GM23338 (cell line): Measurements from ENCODE around the gene TBX10. TPM values are rescaled to one million over a fixed set of nuclear protein-coding genes. Genes with fewer than 3 reads are reported as not detected.

ENCODE experiments used
- ATAC-seq: fragments of 200-7000 bp; cut with Tn5 transposase; 3 replicates; pipeline ENCODE4 v1.9.1; 2020
- DNase-seq: peaks from one replicate; pipeline ENCODE4 v3.0.0-alpha.2; 2015; ENCODE audit warnings: low spot score
- H2AFZ ChIP-seq: fragments of 200-600 bp; sonication (generic); 2 replicates; pipeline ENCODE4 v1.8.0; 2016; ENCODE audit warnings: antibody characterized with exemption, mild to moderate bottlenecking, moderate library complexity
- H3F3A ChIP-seq: fragments of 200-600 bp; sonication (generic); replicated peaks from 2 replicates; pipeline ENCODE4 v1.8.0; 2017; ENCODE audit warnings: antibody characterized with exemption, mixed run types, low read depth
- H3K27ac ChIP-seq: fragments of 200-600 bp; sonication (generic); 2 replicates; pipeline ENCODE4 v1.6.1; 2016; ENCODE audit warnings: low read depth
- H3K27me3 ChIP-seq: fragments of 200-600 bp; sonication (generic); 2 replicates; pipeline ENCODE4 v1.8.0; 2016; ENCODE audit warnings: mild to moderate bottlenecking, mixed run types, moderate library complexity; ENCODE audit not compliant: insufficient read depth
- H3K36me3 ChIP-seq: fragments of 200-600 bp; sonication (generic); 2 replicates; pipeline ENCODE4 v1.8.0; 2016; ENCODE audit warnings: mild to moderate bottlenecking; ENCODE audit not compliant: insufficient read depth
- H3K4me1 ChIP-seq: fragments of 200-600 bp; sonication (generic); 2 replicates; pipeline ENCODE4 v1.8.0; 2016; ENCODE audit warnings: mild to moderate bottlenecking, moderate library complexity; ENCODE audit not compliant: insufficient read depth
- H3K4me2 ChIP-seq: fragments of 200-600 bp; sonication (generic); 2 replicates; pipeline ENCODE4 v1.7.1; 2017; ENCODE audit warnings: mixed run types
- H3K4me3 ChIP-seq: fragments of 200-600 bp; sonication (generic); 2 replicates; pipeline ENCODE4 v1.6.1; 2016; ENCODE audit warnings: mixed run types
- H3K79me2 ChIP-seq: fragments of 200-600 bp; sonication (generic); replicated peaks from 2 replicates; pipeline ENCODE4 v1.8.0; 2017; ENCODE audit warnings: mild to moderate bottlenecking; ENCODE audit not compliant: insufficient read depth
- H3K9me2 ChIP-seq: fragments of 200-600 bp; sonication (generic); 2 replicates; pipeline ENCODE4 v1.8.0; 2017; ENCODE audit not compliant: insufficient read depth
- H4K20me1 ChIP-seq: fragments of 200-600 bp; sonication (generic); replicated peaks from 2 replicates; pipeline ENCODE4 v1.8.0; 2017; ENCODE audit warnings: mild to moderate bottlenecking; ENCODE audit not compliant: insufficient read depth
- H3K27ac Mint-ChIP-seq: 2 replicates; pipeline ENCODE4 v1.8.0; 2020; ENCODE audit warnings: inconsistent platforms, mild to moderate bottlenecking, moderate library complexity, mixed read lengths
- H3K27me3 Mint-ChIP-seq: 3 replicates; pipeline ENCODE4 v1.8.0; 2022; ENCODE audit warnings: low read depth, mild to moderate bottlenecking, moderate library complexity, mixed read lengths, inconsistent platforms; ENCODE audit not compliant: insufficient read depth, poor library complexity
- H3K36me3 Mint-ChIP-seq: 3 replicates; pipeline ENCODE4 v1.8.0; 2021; ENCODE audit warnings: low read depth, mild to moderate bottlenecking, inconsistent platforms, moderate library complexity, mixed read lengths
- H3K4me1 Mint-ChIP-seq: 3 replicates; pipeline ENCODE4 v1.8.0; 2020; ENCODE audit warnings: mild to moderate bottlenecking, inconsistent platforms, mixed read lengths
- H3K4me3 Mint-ChIP-seq: 3 replicates; pipeline ENCODE4 v1.8.0; 2021; ENCODE audit warnings: moderate library complexity, mild to moderate bottlenecking, inconsistent platforms, mixed read lengths
- H3K9me3 Mint-ChIP-seq: 3 replicates; pipeline ENCODE4 v1.8.0; 2020; ENCODE audit warnings: moderate library complexity, mild to moderate bottlenecking, inconsistent platforms, mixed read lengths
- CREB1 ChIP-seq: fragments of 250-450 bp; sonication (Bioruptor Pico); IDR thresholded peaks from 2 replicates; pipeline ENCODE4 v1.5.0; 2020; ENCODE audit warnings: low read depth, mild to moderate bottlenecking, moderate library complexity
- CTCF ChIP-seq, 2 experiments: fragments of 200-600 bp in 1 of 2; sonication (generic) in 1 of 2; conservative IDR thresholded peaks; 2 replicates each; pipeline versions ENCODE4 v1.5.1 to v1.6.1; 2016 to 2017; ENCODE audit warnings: antibody characterized with exemption in 2 of 2, low read depth in 2 of 2, mild to moderate bottlenecking in 2 of 2, moderate library complexity in 1 of 2
- ETS1 ChIP-seq: IDR thresholded peaks from 2 replicates; pipeline ENCODE4 v1.6.1; 2016; ENCODE audit warnings: antibody characterized with exemption
- EZH2 ChIP-seq: fragments of 200-600 bp; sonication (generic); IDR thresholded peaks from one replicate; pipeline ENCODE4 v1.8.0; 2017; ENCODE audit warnings: antibody characterized with exemption, mild to moderate bottlenecking, low read depth; ENCODE audit not compliant: unreplicated experiment
- EZH2phosphoT487 ChIP-seq: fragments of 200-600 bp; sonication (generic); IDR thresholded peaks from one replicate; pipeline ENCODE4 v1.8.1; 2018; ENCODE audit warnings: antibody characterized with exemption; ENCODE audit not compliant: unreplicated experiment
- JUNB ChIP-seq: IDR thresholded peaks from one replicate; pipeline ENCODE4 v1.6.1; 2016; ENCODE audit warnings: antibody characterized with exemption; ENCODE audit not compliant: unreplicated experiment
- NANOG ChIP-seq: IDR thresholded peaks from 2 replicates; pipeline ENCODE4 v1.6.1; 2016; ENCODE audit warnings: antibody characterized with exemption, borderline replicate concordance
- POLR2AphosphoS5 ChIP-seq: IDR thresholded peaks from 2 replicates; pipeline ENCODE4 v1.6.1; 2016; ENCODE audit warnings: antibody characterized with exemption, low read depth
- REST ChIP-seq: IDR thresholded peaks from one replicate; pipeline ENCODE4 v1.6.1; 2018; ENCODE audit warnings: antibody characterized with exemption; ENCODE audit not compliant: unreplicated experiment
- STAT1 ChIP-seq: IDR thresholded peaks from one replicate; pipeline ENCODE4 v1.6.1; 2016; ENCODE audit warnings: antibody characterized with exemption; ENCODE audit not compliant: unreplicated experiment
- ZNF114 ChIP-seq: fragments of 250-450 bp; sonication (Bioruptor Pico); IDR thresholded peaks from 2 replicates; pipeline ENCODE4 v1.5.0; 2020; ENCODE audit warnings: mild to moderate bottlenecking, moderate library complexity
- ZNF331 ChIP-seq: fragments of 250-450 bp; sonication (Bioruptor Pico); IDR thresholded peaks from 2 replicates; pipeline ENCODE4 v1.5.0; 2020; ENCODE audit warnings: low read depth, mild to moderate bottlenecking, moderate library complexity
- ZNF462 ChIP-seq: fragments of 250-450 bp; sonication (Bioruptor Pico); IDR thresholded peaks from 2 replicates; pipeline ENCODE4 v1.5.0; 2020; ENCODE audit warnings: mild to moderate bottlenecking, moderate library complexity
- polyA plus RNA-seq: library from polyadenylated mRNA; unstranded; fragments of >200 nt; fragmentation: Nextera tagmentation; extraction: Ambion mirVana; gene quantifications from 2 replicates; pipeline ENCODE4 v1.2.1, GENCODE V29; 2016
- total RNA-seq: library from RNA; depleted of rRNA; stranded (reverse); fragments of >200 nt; shearing (Covaris generic); gene quantifications from 2 replicates; pipeline ENCODE4 v1.2.3, GENCODE V29; 2014

The TBX10 gene
- total and polyA plus RNA-seq, 2 experiments from 2014 or later, result 0.10 TPM; not detected in 1

GRCh38 chr11:67585911-67586310, 53.7 kb downstream of the TBX10 start:
- Mint-ChIP-seq H3K4me3 (peak overlapping the region; percentile 85), H3K27ac (no peak overlapping the region; the same call in 1 of the 2 replicates), H3K27me3 (peaks cover 27% of the 10 kb centered on the region), H3K4me1 (peaks cover 40% of the 10 kb centered on the region), H3K9me3 (peaks cover 2% of the 10 kb centered on the region; the same call in 2 of the 3 replicates), H3K36me3 (peaks cover 50% of the 10 kb centered on the region)
- H4K20me1 ChIP-seq, result peaks cover 17% of the 10 kb centered on the region; the same call in 1 of the 2 replicates
- peaks cover 27% of the 10 kb centered on the region for H3K79me2 ChIP-seq
- H3K27ac ChIP-seq, result no peak overlapping the region
- ATAC-seq (no peak), DNase-seq (no peak)
- no peaks in the 10 kb centered on the region for H3K9me2 ChIP-seq
- peaks cover 27% of the 10 kb centered on the region for H3K4me1 ChIP-seq
- H2AFZ ChIP-seq, result no peak overlapping the region
- peaks cover 11% of the 10 kb centered on the region; the same call in 1 of the 2 replicates for H3K36me3 ChIP-seq
- H3F3A ChIP-seq, result peaks cover 23% of the 10 kb centered on the region
- peak overlapping the region; percentile 95; the same call in 1 of the 2 replicates for H3K4me2 ChIP-seq
- H3K27me3 ChIP-seq, result no peaks in the 10 kb centered on the region
- no peak for TF ChIP-seq JUNB
- TF ChIP-seq CREB1, result no peak
- no peak for TF ChIP-seq ZNF331
- no peak for TF ChIP-seq STAT1
- TF ChIP-seq CTCF (conservative IDR thresholded peaks at IDR 0.05; ENCODE audit: low read depth in 2 of 2), result no peak
- TF ChIP-seq POLR2AphosphoS5, result no peak
- TF ChIP-seq NANOG, result no peak
- no peak for TF ChIP-seq ZNF462 (CRISPR knock-in tag)
- no peak for TF ChIP-seq EZH2
- no peak for TF ChIP-seq EZH2phosphoT487
- TF ChIP-seq ZNF114 (CRISPR knock-in tag), result no peak
- no peak for TF ChIP-seq REST
- TF ChIP-seq ETS1, result no peak
- peak overlapping the region; percentile 88; the same call in 1 of the 2 replicates for H3K4me3 ChIP-seq
